ENCODE results near the gene DISP3.
"Not testable (repeated sequence)": the region's sequence is repeated elsewhere in the genome, so short reads cannot be mapped to it uniquely, and the experiment has no call there.

The DISP3 gene

GRCh38 chr1:11573116-11573692 lies 94.2 kb downstream of the DISP3 start:
- no peak for DNase-seq

GRCh38 chr1:11575553-11575952 lies 96.6 kb downstream of the DISP3 start:
- no peak for DNase-seq

GRCh38 chr1:11576109-11576875 lies 97.3 kb downstream of the DISP3 start:
- DNase-seq, result no peak

- DNase-seq, result no peak
Observed at GRCh38 chr1:11578004-11578403, 99.0 kb downstream of the DISP3 start.

- DNase-seq, result no peak
Observed at GRCh38 chr1:11579506-11579905, 100.6 kb downstream of the DISP3 start.

GRCh38 chr1:11580049-11580448 lies 101.1 kb downstream of the DISP3 start:
- not testable (repeated sequence) for DNase-seq

- DNase-seq, result no peak
Observed at GRCh38 chr1:11581445-11581991, 102.6 kb downstream of the DISP3 start.

- no peak for DNase-seq
Observed at GRCh38 chr1:11585389-11585788, 106.4 kb downstream of the DISP3 start.
